Neural progenitor cell (in vitro differentiated cells): ENCODE data around the gene TMPRSS4. TPM values are rescaled to one million over a fixed set of nuclear protein-coding genes. Genes with fewer than 3 reads are reported as not detected.

Experiments used
- DNase-seq: peaks from one replicate; pipeline ENCODE4 v3.0.0-alpha.2; 2016; ENCODE audit warnings: low spot score
- H2AFZ ChIP-seq: fragments of 200-600 bp; sonication (generic); replicated peaks from 2 replicates; pipeline ENCODE4 v1.6.1; 2016; ENCODE audit warnings: antibody characterized with exemption
- H3F3A ChIP-seq: fragments of 200-600 bp; sonication (generic); 2 replicates; pipeline ENCODE4 v1.6.1; 2016; ENCODE audit warnings: antibody characterized with exemption, low read depth
- H3K27ac ChIP-seq: fragments of 200-600 bp; sonication (generic); 2 replicates; pipeline ENCODE4 v1.5.1; 2016; ENCODE audit warnings: mild to moderate bottlenecking
- H3K27me3 ChIP-seq: fragments of 200-600 bp; sonication (generic); 2 replicates; pipeline ENCODE4 v1.6.1; 2016; ENCODE audit warnings: mild to moderate bottlenecking, moderate library complexity
- H3K36me3 ChIP-seq: fragments of 200-600 bp; sonication (generic); 2 replicates; pipeline ENCODE4 v1.5.1; 2016
- H3K4me1 ChIP-seq: fragments of 200-600 bp; sonication (generic); 2 replicates; pipeline ENCODE4 v1.6.1; 2016; ENCODE audit warnings: mixed run types
- H3K4me2 ChIP-seq: fragments of 200-600 bp; sonication (generic); 2 replicates; pipeline ENCODE4 v1.6.1; 2016
- H3K4me3 ChIP-seq: fragments of 200-600 bp; sonication (generic); 2 replicates; pipeline ENCODE4 v1.5.1; 2016
- H3K79me2 ChIP-seq: fragments of 200-600 bp; sonication (generic); 2 replicates; pipeline ENCODE4 v1.6.1; 2016; ENCODE audit warnings: low read depth
- H3K9ac ChIP-seq: fragments of 200-600 bp; sonication (generic); 2 replicates; pipeline ENCODE4 v1.6.1; 2016
- H3K9me3 ChIP-seq: fragments of 200-600 bp; sonication (generic); 2 replicates; pipeline ENCODE4 v1.5.1; 2016; ENCODE audit warnings: low read depth
- H4K20me1 ChIP-seq: fragments of 200-600 bp; sonication (generic); 2 replicates; pipeline ENCODE4 v1.6.1; 2016; ENCODE audit warnings: low read depth
- H3K27ac Mint-ChIP-seq: 3 replicates; pipeline ENCODE4 v1.8.0; 2021; ENCODE audit warnings: mixed read lengths
- H3K27me3 Mint-ChIP-seq: 2 replicates; pipeline ENCODE4 v1.8.0; 2022; ENCODE audit warnings: low read depth, mild to moderate bottlenecking, inconsistent platforms, moderate library complexity, mixed read lengths; ENCODE audit not compliant: insufficient read depth
- H3K36me3 Mint-ChIP-seq: 3 replicates; pipeline ENCODE4 v1.8.0; 2021; ENCODE audit warnings: mixed read lengths
- H3K4me1 Mint-ChIP-seq: 3 replicates; pipeline ENCODE4 v1.8.0; 2021; ENCODE audit warnings: mixed read lengths
- H3K4me3 Mint-ChIP-seq: 3 replicates; pipeline ENCODE4 v1.8.0; 2021; ENCODE audit warnings: mild to moderate bottlenecking, moderate library complexity, mixed read lengths
- H3K9me3 Mint-ChIP-seq: 3 replicates; pipeline ENCODE4 v1.8.0; 2020; ENCODE audit warnings: mixed read lengths
- EZH2 ChIP-seq: fragments of 200-600 bp; sonication (generic); IDR thresholded peaks from 2 replicates; pipeline ENCODE4 v1.6.1; 2017; ENCODE audit warnings: antibody characterized with exemption, mild to moderate bottlenecking, moderate library complexity
- EZH2phosphoT487 ChIP-seq: fragments of 200-600 bp; sonication (generic); IDR thresholded peaks from 2 replicates; pipeline ENCODE4 v1.6.1; 2017; ENCODE audit warnings: antibody characterized with exemption
- total RNA-seq: library from RNA; depleted of rRNA; stranded (reverse); fragments of >200 nt; gene quantifications from 2 replicates; pipeline ENCODE4 v1.2.3, GENCODE V29; 2015; ENCODE audit warnings: low replicate concordance
- TF ChIP-seq, protein P1 (sequence below): fragments of 200-600 bp; sonication (generic); IDR thresholded peaks from 2 replicates; pipeline ENCODE4 v1.5.1; 2017; ENCODE audit warnings: antibody characterized with exemption, mild to moderate bottlenecking

The TMPRSS4 gene
- total RNA-seq, 1 donor from 2014 or later = not detected

DNA sequence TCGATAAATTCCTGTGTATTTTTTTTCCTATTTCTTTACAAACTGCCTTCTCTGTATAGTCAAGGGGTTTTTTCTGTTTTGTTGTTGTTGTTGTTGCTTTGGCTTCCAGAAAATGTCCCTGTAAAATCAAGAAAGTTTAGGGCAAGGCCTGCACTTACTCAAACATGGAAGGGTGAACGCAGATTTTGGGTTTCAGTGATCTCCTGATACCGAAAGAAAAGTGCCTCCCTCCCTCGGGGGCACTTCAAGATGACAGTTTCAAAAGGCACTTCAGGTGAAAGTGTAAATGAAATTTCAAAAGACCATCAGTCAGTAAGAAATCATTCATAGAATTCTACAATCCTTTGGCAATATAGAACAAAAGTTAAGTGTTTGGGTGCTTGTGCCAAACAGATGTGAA is 43.4 kb upstream of the TMPRSS4 start:
- H3K27me3 Mint-ChIP-seq = peaks cover 4% of the 10 kb centered on the region
- no peaks in the 10 kb centered on the region for H3K4me1 Mint-ChIP-seq
- Histone ChIP-seq H3K36me3 (no peaks in the 10 kb centered on the region), H4K20me1 (no peaks in the 10 kb centered on the region), H3K27me3 (no peaks in the 10 kb centered on the region), H3K4me1 (no peaks in the 10 kb centered on the region), H3K27ac (no peak overlapping the region), H2AFZ (no peak overlapping the region), H3K9me3 (no peaks in the 10 kb centered on the region), H3F3A (no peaks in the 10 kb centered on the region), H3K4me2 (no peak overlapping the region), H3K9ac (no peak overlapping the region), H3K4me3 (no peak overlapping the region), H3K79me2 (no peaks in the 10 kb centered on the region)
- H3K36me3 Mint-ChIP-seq = no peaks in the 10 kb centered on the region
- no peaks in the 10 kb centered on the region for H3K9me3 Mint-ChIP-seq
- TF ChIP-seq EZH2 (no peak), EZH2phosphoT487 (no peak)
- TF ChIP-seq, protein P1, sequence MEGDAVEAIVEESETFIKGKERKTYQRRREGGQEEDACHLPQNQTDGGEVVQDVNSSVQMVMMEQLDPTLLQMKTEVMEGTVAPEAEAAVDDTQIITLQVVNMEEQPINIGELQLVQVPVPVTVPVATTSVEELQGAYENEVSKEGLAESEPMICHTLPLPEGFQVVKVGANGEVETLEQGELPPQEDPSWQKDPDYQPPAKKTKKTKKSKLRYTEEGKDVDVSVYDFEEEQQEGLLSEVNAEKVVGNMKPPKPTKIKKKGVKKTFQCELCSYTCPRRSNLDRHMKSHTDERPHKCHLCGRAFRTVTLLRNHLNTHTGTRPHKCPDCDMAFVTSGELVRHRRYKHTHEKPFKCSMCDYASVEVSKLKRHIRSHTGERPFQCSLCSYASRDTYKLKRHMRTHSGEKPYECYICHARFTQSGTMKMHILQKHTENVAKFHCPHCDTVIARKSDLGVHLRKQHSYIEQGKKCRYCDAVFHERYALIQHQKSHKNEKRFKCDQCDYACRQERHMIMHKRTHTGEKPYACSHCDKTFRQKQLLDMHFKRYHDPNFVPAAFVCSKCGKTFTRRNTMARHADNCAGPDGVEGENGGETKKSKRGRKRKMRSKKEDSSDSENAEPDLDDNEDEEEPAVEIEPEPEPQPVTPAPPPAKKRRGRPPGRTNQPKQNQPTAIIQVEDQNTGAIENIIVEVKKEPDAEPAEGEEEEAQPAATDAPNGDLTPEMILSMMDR = no peak
- H3K27ac Mint-ChIP-seq = no peak overlapping the region
- no peak overlapping the region for H3K4me3 Mint-ChIP-seq
- no peak for DNase-seq

DNA sequence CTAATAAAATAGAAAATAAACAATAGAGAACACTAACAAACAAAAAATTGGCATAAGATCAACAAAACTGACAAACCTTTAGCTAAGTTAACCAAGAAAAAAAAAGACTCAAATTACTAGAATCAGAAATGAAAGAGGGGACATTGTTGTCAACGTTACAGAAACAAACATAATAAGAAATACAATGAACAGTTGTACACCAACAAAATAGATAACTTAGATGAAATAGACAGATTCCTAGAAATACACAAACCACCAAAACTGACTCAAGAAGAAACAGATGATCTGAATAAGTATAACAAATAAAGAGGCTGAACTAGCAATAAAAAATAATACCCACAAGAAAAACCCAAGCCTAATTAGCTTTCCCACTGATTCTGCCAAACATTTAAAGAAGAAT is 34.7 kb upstream of the TMPRSS4 start:
- TF ChIP-seq, protein P1 = no peak
- no peak for TF ChIP-seq EZH2
- no peak for TF ChIP-seq EZH2phosphoT487
- H4K20me1 ChIP-seq = no peaks in the 10 kb centered on the region
- H3K27ac Mint-ChIP-seq = no peak overlapping the region
- H3K4me1 ChIP-seq = no peaks in the 10 kb centered on the region
- no peak overlapping the region for H2AFZ ChIP-seq
- no peak overlapping the region for H3K27ac ChIP-seq
- no peaks in the 10 kb centered on the region for H3K4me1 Mint-ChIP-seq
- H3K27me3 Mint-ChIP-seq = no peaks in the 10 kb centered on the region
- no peaks in the 10 kb centered on the region for H3K79me2 ChIP-seq
- no peak for DNase-seq
- H3K36me3 ChIP-seq = no peaks in the 10 kb centered on the region
- no peaks in the 10 kb centered on the region for H3K27me3 ChIP-seq
- H3K36me3 Mint-ChIP-seq = no peaks in the 10 kb centered on the region
- H3K4me2 ChIP-seq = no peak overlapping the region
- H3F3A ChIP-seq = no peaks in the 10 kb centered on the region
- no peak overlapping the region for H3K9ac ChIP-seq
- no peaks in the 10 kb centered on the region for H3K9me3 ChIP-seq
- no peak overlapping the region for H3K4me3 Mint-ChIP-seq
- H3K4me3 ChIP-seq = no peak overlapping the region
- H3K9me3 Mint-ChIP-seq = no peaks in the 10 kb centered on the region

- H3K9ac ChIP-seq = no peak overlapping the region
- no peaks in the 10 kb centered on the region for H3K4me1 Mint-ChIP-seq
- H3K79me2 ChIP-seq = no peaks in the 10 kb centered on the region
- no peaks in the 10 kb centered on the region for H3F3A ChIP-seq
- no peaks in the 10 kb centered on the region for H3K4me1 ChIP-seq
- H3K27ac ChIP-seq = no peak overlapping the region
- H3K4me2 ChIP-seq = no peak overlapping the region
- no peak overlapping the region for H3K4me3 Mint-ChIP-seq
- no peaks in the 10 kb centered on the region for H3K9me3 Mint-ChIP-seq
- no peak overlapping the region for H3K4me3 ChIP-seq
- no peak overlapping the region for H3K27ac Mint-ChIP-seq
- no peak for DNase-seq
- H3K9me3 ChIP-seq = no peaks in the 10 kb centered on the region
- no peaks in the 10 kb centered on the region for H3K36me3 ChIP-seq
- H2AFZ ChIP-seq = no peak overlapping the region
- H3K27me3 ChIP-seq = no peaks in the 10 kb centered on the region
- TF ChIP-seq EZH2 (no peak), EZH2phosphoT487 (no peak)
- TF ChIP-seq, protein P1 = no peak
- no peaks in the 10 kb centered on the region for H4K20me1 ChIP-seq
- H3K27me3 Mint-ChIP-seq = no peaks in the 10 kb centered on the region
- H3K36me3 Mint-ChIP-seq = no peaks in the 10 kb centered on the region
These were observed 34.1 kb upstream of the TMPRSS4 start for GRCh38 chr11:118042796-118043195.
